Measurements from ENCODE around the gene USH1C. TPM values are rescaled to one million over a fixed set of nuclear protein-coding genes. Genes with fewer than 3 reads are reported as not detected.

The USH1C gene
- total RNA-seq, 4 donors from 2014 or later = 0.29 to 3.2 TPM; not detected in 2

- no peak for TF ChIP-seq CTCF (IDR thresholded peaks at IDR 0.05)
- no peak for TF ChIP-seq POLR2A (IDR thresholded peaks at IDR 0.05)
- no peak for DNase-seq (ENCODE audit: low spot score in 2 of 2)
- intact Hi-C loops (cut with DNase I; ENCODE audit: low total_unique reads) = no loop called here
- no peak overlapping the region for H3K4me3 ChIP-seq (ENCODE audit: low read depth, poor library complexity, severe bottlenecking)
- WGBS, 2 donors = 86 to 88% methylated on average over 7 of the region's 7 CpGs
These were observed 27.6 kb downstream of the USH1C start for GRCh38 chr11:17516551-17517150.

- no peak for DNase-seq (ENCODE audit: low spot score in 2 of 2)
- WGBS, 2 donors = 70 to 78% methylated on average over 5 of the region's 5 CpGs
- no peak overlapping the region for H3K4me3 ChIP-seq (ENCODE audit: low read depth, poor library complexity, severe bottlenecking)
- no peak for TF ChIP-seq POLR2A (IDR thresholded peaks at IDR 0.05)
- TF ChIP-seq CTCF (IDR thresholded peaks at IDR 0.05) = no peak
- intact Hi-C loops (cut with DNase I; ENCODE audit: low total_unique reads) = no loop called here
These were observed 28.6 kb downstream of the USH1C start for GRCh38 chr11:17515443-17516176.

DNA sequence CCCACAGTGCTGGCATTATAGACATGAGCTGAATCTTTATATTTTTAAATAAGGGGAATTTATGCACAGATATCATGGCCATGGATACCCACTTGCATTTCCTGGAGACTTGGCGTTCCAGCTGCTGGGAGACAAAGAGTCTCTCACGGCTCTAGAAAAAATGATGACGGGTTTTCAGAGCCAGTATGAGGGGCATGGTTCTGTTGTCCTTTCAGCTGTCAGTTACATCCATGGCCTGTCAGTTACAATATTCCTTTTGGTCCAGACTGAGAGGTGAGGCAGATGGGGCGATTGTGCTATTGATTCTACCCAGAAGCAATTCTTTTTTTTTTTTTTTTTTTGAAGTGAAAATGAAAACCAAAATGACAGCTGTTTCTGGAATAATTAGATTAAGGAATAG is 29.7 kb downstream of the USH1C start:
- no peak for TF ChIP-seq POLR2A (IDR thresholded peaks at IDR 0.05)
- TF ChIP-seq CTCF (IDR thresholded peaks at IDR 0.05) = no peak

GRCh38 chr11:17513853-17514252 is 30.4 kb downstream of the USH1C start:
- intact Hi-C loops (cut with DNase I; ENCODE audit: low total_unique reads) = no loop called here
- no peak for DNase-seq (ENCODE audit: low spot score in 2 of 2)
- 55 to 58% methylated on average over 1 of the region's 1 CpG for WGBS, 2 donors
- no peak overlapping the region for H3K4me3 ChIP-seq (ENCODE audit: low read depth, poor library complexity, severe bottlenecking)
- TF ChIP-seq CTCF (IDR thresholded peaks at IDR 0.05) (no peak), POLR2A (IDR thresholded peaks at IDR 0.05) (no peak)

More for the DNA sequence above, 29.7 kb downstream of the USH1C start:
- WGBS, 2 donors = 79 to 80% methylated on average over 4 of the region's 4 CpGs
- intact Hi-C loops (cut with DNase I; ENCODE audit: low total_unique reads) = no loop called here
- H3K4me3 ChIP-seq (ENCODE audit: low read depth, poor library complexity, severe bottlenecking) = no peak overlapping the region
- DNase-seq (ENCODE audit: low spot score in 2 of 2) = no peak

- no peak for DNase-seq (ENCODE audit: low spot score in 2 of 2)
- TF ChIP-seq POLR2A (IDR thresholded peaks at IDR 0.05) (no peak), CTCF (IDR thresholded peaks at IDR 0.05) (no peak)
- no peak overlapping the region for H3K4me3 ChIP-seq (ENCODE audit: low read depth, poor library complexity, severe bottlenecking)
- WGBS, 2 donors = 64 to 78% methylated on average over 2 of the region's 2 CpGs
- intact Hi-C loops (cut with DNase I; ENCODE audit: low total_unique reads) = no loop called here
These were observed 32.1 kb downstream of the USH1C start for GRCh38 chr11:17512101-17512500.
